Heart left ventricle (tissue), 16 donors: ENCODE results near the gene PCDHGB5. TPM values are rescaled to one million over a fixed set of nuclear protein-coding genes. Genes with fewer than 3 reads are reported as not detected.

Source experiments
- ATAC-seq, 4 donors: fragments of 200-7000 bp; cut with Tn5 transposase; one replicate each; pipeline ENCODE4 v1.9.1; 2020 to 2022; ENCODE audit warnings: moderate library complexity in 4 of 4, mild to moderate bottlenecking in 3 of 4, moderate number of reproducible peaks in 1 of 4
- DNase-seq, 5 donors: peaks; one replicate each; pipeline ENCODE4 v3.0.0-alpha.2; 2020
- H3K27ac ChIP-seq, 12 donors: fragments of 200-600 bp; sonication (generic) in 4 of 12; one replicate each; pipeline versions ENCODE4 v1.5.0 to v1.8.0; 2016 to 2022; ENCODE audit warnings: mild to moderate bottlenecking in 2 of 12
- H3K27me3 ChIP-seq, 9 donors: fragments of 200-600 bp; sonication (generic) in 2 of 9; one replicate each; pipeline versions ENCODE4 v1.5.1 to v1.8.0; 2016 to 2022; ENCODE audit warnings: mild to moderate bottlenecking in 3 of 9
- H3K36me3 ChIP-seq, 9 donors: fragments of 200-600 bp; sonication (generic) in 2 of 9; one replicate each; pipeline versions ENCODE4 v1.5.0 to v1.8.0; 2018 to 2022; ENCODE audit warnings: mild to moderate bottlenecking in 2 of 9
- H3K4me1 ChIP-seq, 12 donors: fragments of 200-600 bp; sonication (generic) in 4 of 12; one replicate each; pipeline versions ENCODE4 v1.5.0 to v1.8.0; 2016 to 2022; ENCODE audit warnings: mild to moderate bottlenecking in 3 of 12
- H3K4me3 ChIP-seq, 12 donors: fragments of 200-600 bp; sonication (generic) in 4 of 12; one replicate each; pipeline versions ENCODE4 v1.5.0 to v1.8.0; 2017 to 2022; ENCODE audit warnings: mild to moderate bottlenecking in 9 of 12, moderate library complexity in 4 of 12
- H3K9me3 ChIP-seq, 12 donors: fragments of 200-600 bp; sonication (generic) in 4 of 12; one replicate each; pipeline versions ENCODE4 v1.5.0 to v1.8.0; 2016 to 2022; ENCODE audit warnings: mild to moderate bottlenecking in 1 of 12
- POLR2A ChIP-seq, 2 donors: fragments of 450-650 bp; IDR thresholded peaks; one replicate each; pipeline ENCODE4 v1.6.1; 2017; ENCODE audit warnings: antibody characterized with exemption in 2 of 2, mild to moderate bottlenecking in 2 of 2, moderate library complexity in 2 of 2
- WGBS, 4 donors: extraction: QIAGEN DNeasy Blood & Tissue Kit in 2 of 4; methylation state at CpG; one replicate each; pipeline versions ENCODE4 v1.1.5 to v1.1.7; 2013 to 2018; 5-methylcytosine and 5-hydroxymethylcytosine counted together
- intact Hi-C, 10 donors: fragments of 100-400 bp; cut with DNase I; formaldehyde crosslinking; loops; one replicate each; pipeline versions ENCODE4 v1.11.1 to v1.14.2; 2022
- polyA plus RNA-seq, 2 donors: library from polyadenylated mRNA; stranded (reverse); fragments of 200-250 nt; gene quantifications; one replicate each; pipeline ENCODE4 v1.2.3, GENCODE V29; 2013
- total RNA-seq, 9 donors: library from RNA; depleted of rRNA in 2 of 9; stranded (reverse); fragments of >200 nt in 2 of 9; fragmentation: NEBNext Ultra II Directional in 3 of 9; extraction: Animal tissue kit (Norgen Biotek cat#: 25700) in 3 of 9; gene quantifications; one replicate each; pipeline versions ENCODE4 v1.1.0 to v1.2.4, GENCODE V29; 2016 to 2023
- TF ChIP-seq, protein P1 (sequence below), 12 donors: fragments of 200-600 bp; sonication (generic) in 4 of 12; IDR thresholded peaks; one replicate each; pipeline versions ENCODE4 v1.5.0 to v1.8.0; 2018 to 2022; ENCODE audit warnings: antibody characterized with exemption in 12 of 12, mild to moderate bottlenecking in 5 of 12
- donor health status: ischemic (EF 13 %, LVEDD 7.1; RV severe dilation, severe dysfunction).
- donor health status: healthy with polysubstance abuse.
- donor health status: DM: no; HTN: yes; CAD: no.
- donor health status: DM: no; HTN: no; CAD: no.
- donor health status: ischemic (EF 25% LVEDD 6.9; RV normal size, moderate dysfunction).
- donor health status: ischemic (EF 25% LVEDD 5.7; RV mildly dilated, moderate dysfunction).
- donor health status: healthy.
- donor health status: DM: yes; HTN: yes; CAD: no.
- donor health status: ischemic (EF 35%, LVEDD 5.7; RV mildly dilated, moderate dysfunction).
- donor health status: nonischemic (EF 11% LVEDD 7.7; RV severe dilation, severe dysfunction).
- donor health status: DM: yes; HTN: yes; CAD: no.
- donor health status: PGD.
- donor health status: ischemic (EF 29% LVEDD 5.4; RV normal size, mild dysfunction).
- donor health status: nonischemic (EF 23%, LVEDD 6.1; RV moderate dilation, normal function).

Gene PCDHGB5
- total and polyA plus RNA-seq, 11 donors: 4.4 to 15.5 (median 8.1) TPM

- intact Hi-C loops: no loop called here
- WGBS, 4 donors: 49 to 66% (median 54%) methylated on average over 41 to 50 of the region's 50 CpGs
- TF ChIP-seq, protein P1, sequence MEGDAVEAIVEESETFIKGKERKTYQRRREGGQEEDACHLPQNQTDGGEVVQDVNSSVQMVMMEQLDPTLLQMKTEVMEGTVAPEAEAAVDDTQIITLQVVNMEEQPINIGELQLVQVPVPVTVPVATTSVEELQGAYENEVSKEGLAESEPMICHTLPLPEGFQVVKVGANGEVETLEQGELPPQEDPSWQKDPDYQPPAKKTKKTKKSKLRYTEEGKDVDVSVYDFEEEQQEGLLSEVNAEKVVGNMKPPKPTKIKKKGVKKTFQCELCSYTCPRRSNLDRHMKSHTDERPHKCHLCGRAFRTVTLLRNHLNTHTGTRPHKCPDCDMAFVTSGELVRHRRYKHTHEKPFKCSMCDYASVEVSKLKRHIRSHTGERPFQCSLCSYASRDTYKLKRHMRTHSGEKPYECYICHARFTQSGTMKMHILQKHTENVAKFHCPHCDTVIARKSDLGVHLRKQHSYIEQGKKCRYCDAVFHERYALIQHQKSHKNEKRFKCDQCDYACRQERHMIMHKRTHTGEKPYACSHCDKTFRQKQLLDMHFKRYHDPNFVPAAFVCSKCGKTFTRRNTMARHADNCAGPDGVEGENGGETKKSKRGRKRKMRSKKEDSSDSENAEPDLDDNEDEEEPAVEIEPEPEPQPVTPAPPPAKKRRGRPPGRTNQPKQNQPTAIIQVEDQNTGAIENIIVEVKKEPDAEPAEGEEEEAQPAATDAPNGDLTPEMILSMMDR (IDR thresholded peaks at IDR 0.05): no peak
- no peak for TF ChIP-seq POLR2A (IDR thresholded peaks at IDR 0.05)
- Histone ChIP-seq H3K27ac (no peak overlapping the region), H3K4me1 (peaks cover 0 to 12% (median 0%) of the 10 kb centered on the region in 12 donors), H3K4me3 (no peak overlapping the region), H3K27me3 (no peaks in the 10 kb centered on the region), H3K9me3 (peaks cover 0 to 97% (median 18%) of the 10 kb centered on the region in 12 donors), H3K36me3 (peaks cover 0 to 4% (median 0%) of the 10 kb centered on the region in 9 donors)
- ATAC-seq: peak; percentile 53 to 93 (median 84)
- peak in 3 of 5 donors; percentile 41 to 71 (median 68) for DNase-seq
Measured at GRCh38 chr5:141441571-141442170, 43.9 kb downstream of the PCDHGB5 start.

Other genes with a start within 250 kb of the PCDHGB5 start
Only the 30 nearest of the 37 such genes appear.
- gene PCDHB9, start 210.8 kb upstream of the PCDHGB5 start, total RNA-seq: 1 to 10 TPM in 4 of 9 donors, under 1 TPM in 5; 0.62 to 1.6 (median 0.99) TPM
- under 1 TPM; 0.30 to 0.35 TPM for gene PCDHB9, start 210.8 kb upstream of the PCDHGB5 start, polyA plus RNA-seq
- 1 to 10 TPM in 4 of 9 donors, under 1 TPM in 5; 0.35 to 1.4 (median 0.91) TPM for gene PCDHB10, start 205.6 kb upstream of the PCDHGB5 start, total RNA-seq
- under 1 TPM; 0.28 to 0.34 TPM for gene PCDHB10, start 205.6 kb upstream of the PCDHGB5 start, polyA plus RNA-seq
- gene PCDHB11, start 198.3 kb upstream of the PCDHGB5 start, total RNA-seq: 1 to 10 TPM in 7 of 9 donors, under 1 TPM in 2; 0.61 to 2.8 (median 1.4) TPM
- under 1 TPM; 0.23 to 0.28 TPM for gene PCDHB11, start 198.3 kb upstream of the PCDHGB5 start, polyA plus RNA-seq
- 1 to 10 TPM in 5 of 9 donors, under 1 TPM in 4; 0.37 to 2.4 (median 1.2) TPM for gene PCDHB12, start 189.2 kb upstream of the PCDHGB5 start, total RNA-seq
- gene PCDHB12, start 189.2 kb upstream of the PCDHGB5 start, polyA plus RNA-seq: under 1 TPM; 0.27 to 0.58 TPM
- gene PCDHB13, start 184.0 kb upstream of the PCDHGB5 start, total RNA-seq: 1 to 10 TPM; 2.5 to 5.9 (median 3.6) TPM
- gene PCDHB13, start 184.0 kb upstream of the PCDHGB5 start, polyA plus RNA-seq: 1 to 10 TPM in 1 of 2 donors, under 1 TPM in 1; 0.99 to 1.5 TPM
- gene PCDHB14, start 174.6 kb upstream of the PCDHGB5 start, total RNA-seq: 1 to 10 TPM; 2.6 to 6.1 (median 4.3) TPM
- 1 to 10 TPM in 1 of 2 donors, under 1 TPM in 1; 0.91 to 1.7 TPM for gene PCDHB14, start 174.6 kb upstream of the PCDHGB5 start, polyA plus RNA-seq
- gene PCDHB15, start 152.6 kb upstream of the PCDHGB5 start, total RNA-seq: 1 to 10 TPM; 3.7 to 7.5 (median 4.5) TPM
- gene PCDHB15, start 152.6 kb upstream of the PCDHGB5 start, polyA plus RNA-seq: 1 to 10 TPM; 1.6 to 2.8 TPM
- not detected for gene SLC25A2, start 93.9 kb upstream of the PCDHGB5 start, total RNA-seq
- not detected for gene SLC25A2, start 93.9 kb upstream of the PCDHGB5 start, polyA plus RNA-seq
- gene TAF7, start 77.2 kb upstream of the PCDHGB5 start, total RNA-seq: 100 to 1,000 TPM in 4 of 9 donors, 10 to 100 TPM in 5; 73.9 to 107 (median 99.9) TPM
- 100 to 1,000 TPM in 1 of 2 donors, 10 to 100 TPM in 1; 47.2 to 159 TPM for gene TAF7, start 77.2 kb upstream of the PCDHGB5 start, polyA plus RNA-seq
- gene PCDHGA1, start 67.4 kb upstream of the PCDHGB5 start, total RNA-seq: 1 to 10 TPM; 2.1 to 4.9 (median 3.5) TPM
- 1 to 10 TPM; 1.3 to 1.4 TPM for gene PCDHGA1, start 67.4 kb upstream of the PCDHGB5 start, polyA plus RNA-seq
- gene PCDHGA2, start 59.2 kb upstream of the PCDHGB5 start, total RNA-seq: 10 to 100 TPM in 6 of 9 donors, 1 to 10 TPM in 3; 5.8 to 15.1 (median 10.7) TPM
- 1 to 10 TPM; 2.7 to 3.6 TPM for gene PCDHGA2, start 59.2 kb upstream of the PCDHGB5 start, polyA plus RNA-seq
- 10 to 100 TPM in 8 of 9 donors, 1 to 10 TPM in 1; 7.6 to 27.2 (median 14.7) TPM for gene PCDHGA3, start 54.1 kb upstream of the PCDHGB5 start, total RNA-seq
- gene PCDHGA3, start 54.1 kb upstream of the PCDHGB5 start, polyA plus RNA-seq: 1 to 10 TPM; 3.5 to 5.9 TPM
- gene PCDHGB1, start 47.8 kb upstream of the PCDHGB5 start, total RNA-seq: 10 to 100 TPM in 4 of 9 donors, 1 to 10 TPM in 5; 4.4 to 11.9 (median 8.6) TPM
- 1 to 10 TPM in 1 of 2 donors, under 1 TPM in 1; 0.85 to 5.9 TPM for gene PCDHGB1, start 47.8 kb upstream of the PCDHGB5 start, polyA plus RNA-seq
- 10 to 100 TPM in 5 of 9 donors, 1 to 10 TPM in 4; 5.1 to 13.7 (median 11.0) TPM for gene PCDHGA4, start 42.9 kb upstream of the PCDHGB5 start, total RNA-seq
- gene PCDHGA4, start 42.9 kb upstream of the PCDHGB5 start, polyA plus RNA-seq: 1 to 10 TPM; 2.5 to 5.1 TPM
- 10 to 100 TPM in 5 of 9 donors, 1 to 10 TPM in 4; 4.4 to 13.8 (median 10.4) TPM for gene PCDHGB2, start 38.0 kb upstream of the PCDHGB5 start, total RNA-seq
- gene PCDHGB2, start 38.0 kb upstream of the PCDHGB5 start, polyA plus RNA-seq: 1 to 10 TPM; 2.1 to 3.9 TPM
- 1 to 10 TPM; 2.9 to 9.6 (median 7.2) TPM for gene PCDHGA5, start 33.8 kb upstream of the PCDHGB5 start, total RNA-seq
- 1 to 10 TPM; 1.5 to 4.4 TPM for gene PCDHGA5, start 33.8 kb upstream of the PCDHGB5 start, polyA plus RNA-seq
- gene PCDHGB3, start 27.7 kb upstream of the PCDHGB5 start, total RNA-seq: 10 to 100 TPM in 4 of 9 donors, 1 to 10 TPM in 5; 4.0 to 14.9 (median 9.8) TPM
- gene PCDHGB3, start 27.7 kb upstream of the PCDHGB5 start, polyA plus RNA-seq: 1 to 10 TPM; 1.7 to 5.4 TPM
- 10 to 100 TPM in 1 of 9 donors, 1 to 10 TPM in 8; 3.6 to 10.3 (median 7.7) TPM for gene PCDHGA6, start 24.1 kb upstream of the PCDHGB5 start, total RNA-seq
- gene PCDHGA6, start 24.1 kb upstream of the PCDHGB5 start, polyA plus RNA-seq: 1 to 10 TPM; 2.2 to 6.7 TPM
- gene PCDHGA7, start 15.2 kb upstream of the PCDHGB5 start, total RNA-seq: 10 to 100 TPM in 2 of 9 donors, 1 to 10 TPM in 7; 4.4 to 14.1 (median 7.6) TPM
- 1 to 10 TPM; 1.4 to 5.1 TPM for gene PCDHGA7, start 15.2 kb upstream of the PCDHGB5 start, polyA plus RNA-seq
- 10 to 100 TPM in 2 of 9 donors, 1 to 10 TPM in 7; 4.5 to 11.9 (median 7.3) TPM for gene PCDHGB4, start 10.2 kb upstream of the PCDHGB5 start, total RNA-seq
- 1 to 10 TPM; 2.0 to 3.8 TPM for gene PCDHGB4, start 10.2 kb upstream of the PCDHGB5 start, polyA plus RNA-seq
- 10 to 100 TPM in 3 of 9 donors, 1 to 10 TPM in 6; 4.7 to 14.6 (median 8.1) TPM for gene PCDHGA8, start 5.3 kb upstream of the PCDHGB5 start, total RNA-seq
- gene PCDHGA8, start 5.3 kb upstream of the PCDHGB5 start, polyA plus RNA-seq: 1 to 10 TPM in 1 of 2 donors, under 1 TPM in 1; 0.76 to 3.8 TPM
- 1 to 10 TPM; 2.3 to 9.6 (median 5.3) TPM for gene PCDHGA9, start 4.8 kb downstream of the PCDHGB5 start, total RNA-seq
- gene PCDHGA9, start 4.8 kb downstream of the PCDHGB5 start, polyA plus RNA-seq: 1 to 10 TPM; 1.3 to 5.5 TPM
- 10 to 100 TPM in 1 of 9 donors, 1 to 10 TPM in 8; 4.1 to 10.4 (median 6.5) TPM for gene PCDHGB6, start 10.1 kb downstream of the PCDHGB5 start, total RNA-seq
- 1 to 10 TPM; 2.3 to 4.5 TPM for gene PCDHGB6, start 10.1 kb downstream of the PCDHGB5 start, polyA plus RNA-seq
- 10 to 100 TPM in 1 of 9 donors, 1 to 10 TPM in 8; 3.3 to 11.3 (median 6.1) TPM for gene PCDHGA10, start 15.0 kb downstream of the PCDHGB5 start, total RNA-seq
- gene PCDHGA10, start 15.0 kb downstream of the PCDHGB5 start, polyA plus RNA-seq: 1 to 10 TPM; 1.1 to 3.1 TPM
- gene PCDHGB7, start 19.7 kb downstream of the PCDHGB5 start, total RNA-seq: 10 to 100 TPM in 5 of 9 donors, 1 to 10 TPM in 4; 5.1 to 15.0 (median 11.1) TPM
- gene PCDHGB7, start 19.7 kb downstream of the PCDHGB5 start, polyA plus RNA-seq: 1 to 10 TPM; 3.3 to 4.8 TPM
- 1 to 10 TPM; 2.8 to 9.0 (median 5.3) TPM for gene PCDHGA11, start 23.1 kb downstream of the PCDHGB5 start, total RNA-seq
- 1 to 10 TPM; 1.8 to 5.0 TPM for gene PCDHGA11, start 23.1 kb downstream of the PCDHGB5 start, polyA plus RNA-seq
- gene PCDHGA12, start 32.6 kb downstream of the PCDHGB5 start, total RNA-seq: 10 to 100 TPM in 1 of 9 donors, 1 to 10 TPM in 8; 3.2 to 15.5 (median 7.3) TPM
- 1 to 10 TPM; 3.2 to 5.0 TPM for gene PCDHGA12, start 32.6 kb downstream of the PCDHGB5 start, polyA plus RNA-seq
- gene PCDHGC3, start 78.0 kb downstream of the PCDHGB5 start, total RNA-seq: 10 to 100 TPM; 12.3 to 32.5 (median 18.4) TPM
- 10 to 100 TPM; 23.3 to 34.8 TPM for gene PCDHGC3, start 78.0 kb downstream of the PCDHGB5 start, polyA plus RNA-seq
- 10 to 100 TPM in 1 of 9 donors, 1 to 10 TPM in 8; 1.7 to 10.4 (median 2.9) TPM for gene PCDHGC4, start 87.1 kb downstream of the PCDHGB5 start, total RNA-seq
- 1 to 10 TPM in 1 of 2 donors, under 1 TPM in 1; 0.39 to 4.2 TPM for gene PCDHGC4, start 87.1 kb downstream of the PCDHGB5 start, polyA plus RNA-seq
- gene PCDHGC5, start 91.1 kb downstream of the PCDHGB5 start, total RNA-seq: 1 to 10 TPM; 1.5 to 5.4 (median 3.0) TPM
- 1 to 10 TPM in 1 of 2 donors, under 1 TPM in 1; 0.72 to 5.4 TPM for gene PCDHGC5, start 91.1 kb downstream of the PCDHGB5 start, polyA plus RNA-seq